AG04450 (cell line): Measurements from ENCODE around the gene ADCY6. TPM values are rescaled to one million over a fixed set of nuclear protein-coding genes. Genes with fewer than 3 reads are reported as not detected.

Experiments used
- CTCF ChIA-PET: fragments of 300-600, 350-600 bp; formaldehyde crosslinking; extraction: SDS; loops from one replicate; lab custom pipeline; 2022; ENCODE audit warnings: antibody characterized with exemption, inconsistent platforms; lab: Charles Lee
- POLR2A ChIA-PET: fragments of 350-600 bp; formaldehyde crosslinking; extraction: SDS; loops from one replicate; lab custom pipeline; 2021; ENCODE audit warnings: antibody characterized with exemption, inconsistent platforms; lab: Yijun Ruan, JAX
- DNase-seq: peaks from one replicate; pipeline ENCODE4 v3.0.0-alpha.2; 2011; ENCODE audit warnings: low read depth, low spot score
- H3K27ac ChIP-seq: one replicate; pipeline ENCODE4 v1.5.1; 2012; ENCODE audit warnings: low read depth, low read length, control low read depth
- H3K27me3 ChIP-seq: one replicate; pipeline ENCODE4 v1.6.0; 2012; ENCODE audit warnings: low read length; ENCODE audit not compliant: control insufficient read depth, insufficient read depth
- H3K4me3 ChIP-seq: 2 replicates; pipeline ENCODE4 v1.5.1; 2011; ENCODE audit warnings: mild to moderate bottlenecking, low read depth, low read length, control low read depth
- H3K9me3 ChIP-seq: 2 replicates; pipeline ENCODE4 v1.5.1; 2012; ENCODE audit warnings: low read length; ENCODE audit not compliant: control insufficient read depth, insufficient read depth
- polyA plus RNA-seq: library from polyadenylated mRNA; depleted of rRNA; stranded (reverse); fragments of >200 nt; gene quantifications from 2 replicates; pipeline ENCODE4 v1.2.3, GENCODE V29; 2011
- TF ChIP-seq, protein P1 (sequence below): IDR thresholded peaks from 2 replicates; pipeline ENCODE4 v1.5.1; 2011; ENCODE audit warnings: low read depth, low read length, control low read depth, inconsistent platforms

Gene ADCY6
- polyA plus RNA-seq, 1 experiment = 26.7 TPM

DNA sequence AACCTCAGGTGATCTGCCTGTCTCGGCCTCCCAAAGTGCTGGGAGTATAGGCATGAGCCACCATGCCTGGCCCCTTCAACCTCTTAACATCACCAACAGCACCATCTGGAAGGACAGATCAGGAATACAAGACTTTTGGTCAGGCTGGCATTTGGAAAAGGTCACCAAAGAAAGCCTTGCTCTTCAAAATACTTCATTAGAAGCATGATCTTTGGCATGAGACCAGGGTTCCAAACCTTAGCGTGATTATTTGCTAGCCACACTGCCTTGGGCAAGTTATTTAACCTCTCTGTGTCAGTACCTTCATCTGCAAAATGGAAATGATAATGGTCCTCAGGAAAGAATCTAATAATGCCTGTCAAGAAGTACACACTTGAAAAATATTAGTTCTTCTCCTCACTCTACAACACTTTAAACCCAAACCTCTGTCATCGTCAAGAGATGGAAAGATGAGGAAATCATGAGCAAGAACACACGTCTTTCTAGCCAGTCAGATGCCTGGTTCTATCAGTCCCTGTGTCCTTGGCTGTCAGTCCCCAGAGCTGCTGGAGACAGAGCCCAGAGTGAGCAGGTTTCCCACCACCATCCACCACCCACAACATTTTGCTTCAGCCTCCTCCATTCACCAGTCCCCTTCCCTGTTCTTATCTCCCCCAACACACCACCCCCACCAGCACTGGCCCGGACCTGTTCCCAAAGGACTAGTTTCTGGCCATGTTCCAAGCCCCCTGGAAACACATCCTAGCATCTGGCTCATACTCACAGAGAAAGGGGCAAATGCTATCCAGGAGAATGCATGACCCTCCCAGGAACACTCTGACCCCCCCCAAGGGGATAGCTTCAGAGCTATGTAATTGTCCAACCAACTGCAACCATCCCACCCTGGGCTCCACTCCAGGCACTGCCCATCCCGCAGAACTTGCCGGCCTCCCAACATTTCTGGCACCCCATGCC lies 2.0 kb downstream of the ADCY6 start:
- Histone ChIP-seq H3K27me3 (no peaks in the 10 kb centered on the region), H3K9me3 (no peaks in the 10 kb centered on the region; the same call in 1 of the 2 replicates), H3K27ac (no peak overlapping the region), H3K4me3 (peak overlapping the region; percentile 75)
- TF ChIP-seq, protein P1, sequence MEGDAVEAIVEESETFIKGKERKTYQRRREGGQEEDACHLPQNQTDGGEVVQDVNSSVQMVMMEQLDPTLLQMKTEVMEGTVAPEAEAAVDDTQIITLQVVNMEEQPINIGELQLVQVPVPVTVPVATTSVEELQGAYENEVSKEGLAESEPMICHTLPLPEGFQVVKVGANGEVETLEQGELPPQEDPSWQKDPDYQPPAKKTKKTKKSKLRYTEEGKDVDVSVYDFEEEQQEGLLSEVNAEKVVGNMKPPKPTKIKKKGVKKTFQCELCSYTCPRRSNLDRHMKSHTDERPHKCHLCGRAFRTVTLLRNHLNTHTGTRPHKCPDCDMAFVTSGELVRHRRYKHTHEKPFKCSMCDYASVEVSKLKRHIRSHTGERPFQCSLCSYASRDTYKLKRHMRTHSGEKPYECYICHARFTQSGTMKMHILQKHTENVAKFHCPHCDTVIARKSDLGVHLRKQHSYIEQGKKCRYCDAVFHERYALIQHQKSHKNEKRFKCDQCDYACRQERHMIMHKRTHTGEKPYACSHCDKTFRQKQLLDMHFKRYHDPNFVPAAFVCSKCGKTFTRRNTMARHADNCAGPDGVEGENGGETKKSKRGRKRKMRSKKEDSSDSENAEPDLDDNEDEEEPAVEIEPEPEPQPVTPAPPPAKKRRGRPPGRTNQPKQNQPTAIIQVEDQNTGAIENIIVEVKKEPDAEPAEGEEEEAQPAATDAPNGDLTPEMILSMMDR = no peak
- no peak for DNase-seq
- ChIA-PET CTCF (interaction anchor here (1.6 kb wide), 1 partner anchor 28 kb away, joined by 3 read pairs; no protein-coding TSS in a partner anchor), POLR2A (no interaction called here)

DNA sequence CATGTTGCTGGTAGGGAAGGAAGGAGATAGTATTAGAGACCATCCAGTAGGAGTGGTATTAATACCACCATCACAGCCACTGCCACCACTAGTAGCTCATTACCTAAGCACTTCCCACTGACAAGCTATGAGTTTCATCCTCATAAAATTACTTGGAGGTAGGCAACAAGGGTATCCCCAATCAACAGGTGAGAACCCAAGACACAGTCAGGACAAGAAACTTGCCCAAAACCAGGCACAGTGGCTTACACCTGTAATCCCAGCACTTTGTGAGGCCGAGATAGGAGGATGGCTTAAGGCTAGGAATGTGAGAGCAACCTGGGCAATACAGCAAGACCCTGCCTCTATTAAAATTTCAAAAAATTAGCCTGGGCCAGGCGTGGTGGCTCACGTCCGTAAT lies 5.5 kb downstream of the ADCY6 start:
- TF ChIP-seq, protein P1 = no peak
- ChIA-PET POLR2A (no interaction called here), CTCF (interaction anchor here (0.8 kb wide), 1 partner anchor 32 kb away, joined by 3 read pairs; no protein-coding TSS in a partner anchor)
- H3K9me3 ChIP-seq = no peaks in the 10 kb centered on the region; the same call in 1 of the 2 replicates
- no peak overlapping the region for H3K27ac ChIP-seq
- DNase-seq = no peak
- H3K27me3 ChIP-seq = no peaks in the 10 kb centered on the region
- no peak overlapping the region for H3K4me3 ChIP-seq

DNA sequence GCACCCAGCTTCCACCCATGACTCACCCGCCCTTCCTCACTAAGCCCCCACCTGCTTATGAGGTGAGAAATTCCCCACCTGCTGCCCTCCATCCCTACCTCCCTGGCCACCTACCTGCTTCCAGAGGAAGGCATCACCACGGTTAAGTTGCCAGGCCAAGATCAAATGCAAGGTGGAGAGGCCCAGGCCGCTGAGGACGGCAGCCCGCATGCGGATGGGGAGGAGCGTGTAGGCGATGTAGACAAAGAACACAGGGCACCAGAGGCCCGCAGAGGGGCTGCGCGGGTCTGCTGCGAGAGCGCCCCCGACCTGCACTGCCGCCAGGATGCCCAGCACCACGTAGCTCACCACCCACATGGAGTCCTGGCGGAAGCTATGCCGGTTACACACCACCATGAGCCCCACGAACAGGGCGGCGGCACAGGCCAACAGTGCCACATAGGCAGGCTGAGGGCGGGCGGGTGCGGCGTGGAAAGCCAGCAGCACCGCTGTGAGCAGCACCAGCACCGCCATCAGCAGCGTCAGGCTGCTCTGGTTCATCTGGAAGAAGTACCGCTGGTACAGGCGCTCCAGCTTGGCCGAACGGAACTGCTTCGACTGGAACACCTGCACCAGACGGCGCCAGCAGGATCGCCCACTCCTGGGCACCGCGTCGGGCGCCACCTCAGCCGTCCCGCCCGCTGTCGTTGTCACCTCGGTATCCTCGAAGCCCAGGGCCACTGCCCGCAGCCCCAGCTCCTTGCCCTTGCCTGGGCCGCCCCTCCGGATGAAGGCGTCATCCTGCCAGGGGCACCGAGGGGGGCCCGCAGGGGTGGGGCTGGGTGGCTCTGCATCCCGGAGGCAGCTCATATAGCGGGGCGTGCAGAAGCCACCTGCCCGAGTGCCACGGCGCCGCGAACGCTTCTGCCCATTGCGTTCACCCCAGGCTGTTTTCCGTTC lies 6.2 kb downstream of the ADCY6 start:
- ChIA-PET POLR2A (interaction anchor here (0.6 kb wide), 1 partner anchor 19 kb away, joined by 7 read pairs; no protein-coding TSS in a partner anchor), CTCF (interaction anchor here (0.6 to 1.4 kb wide), 3 partner anchors 29 to 32 kb away, joined by 3 to 4 read pairs (median 4); no protein-coding TSS in a partner anchor)
- H3K27ac ChIP-seq = no peak overlapping the region
- TF ChIP-seq, protein P1 = no peak
- no peak for DNase-seq
- no peaks in the 10 kb centered on the region for H3K27me3 ChIP-seq
- H3K9me3 ChIP-seq = no peaks in the 10 kb centered on the region; the same call in 1 of the 2 replicates
- no peak overlapping the region for H3K4me3 ChIP-seq

DNA sequence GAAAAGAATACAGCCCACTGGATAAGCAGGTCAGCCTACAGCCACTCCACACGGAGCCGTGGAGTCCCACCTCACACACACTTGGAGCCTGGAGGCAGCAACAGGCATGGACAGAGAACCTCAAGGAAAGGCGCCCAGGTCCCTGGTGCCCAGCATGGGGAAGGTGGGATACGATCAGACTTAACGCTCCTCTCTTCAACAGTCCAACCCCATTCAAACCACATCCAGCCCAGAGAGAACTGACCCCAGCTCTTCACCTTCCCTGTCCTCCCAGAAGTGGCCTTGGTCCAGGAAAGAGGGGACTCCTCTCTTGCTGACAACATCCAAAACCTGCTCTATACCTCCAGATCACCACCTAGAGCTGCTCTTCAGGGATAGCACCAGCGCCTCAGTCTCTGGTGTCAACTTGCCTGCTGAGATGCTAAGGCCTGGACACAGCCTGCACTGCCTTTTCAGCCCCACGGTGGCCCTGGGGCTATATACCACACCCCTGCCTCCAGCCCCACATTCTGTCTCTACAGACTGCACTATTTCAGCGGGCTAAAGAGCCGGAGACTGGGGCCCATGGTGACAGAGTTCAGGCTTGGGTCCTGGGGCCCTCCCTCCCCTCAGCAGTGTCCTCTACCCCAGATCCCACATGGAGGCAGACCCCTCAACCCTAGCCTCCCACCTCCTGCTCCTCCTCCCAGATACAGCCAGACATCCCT lies 7.0 kb downstream of the ADCY6 start:
- no peaks in the 10 kb centered on the region for H3K27me3 ChIP-seq
- no peaks in the 10 kb centered on the region; the same call in 1 of the 2 replicates for H3K9me3 ChIP-seq
- TF ChIP-seq, protein P1 = no peak
- ChIA-PET CTCF (interaction anchor here (1.4 kb wide), 1 partner anchor 33 kb away, joined by 4 read pairs; no protein-coding TSS in a partner anchor), POLR2A (no interaction called here)
- no peak overlapping the region for H3K4me3 ChIP-seq
- no peak overlapping the region for H3K27ac ChIP-seq
- DNase-seq = no peak
